DND-41 (cell line): Measurements from ENCODE around the gene RAD23B.

Experiments used
- ATAC-seq: fragments of 200-7000 bp; cut with Tn5 transposase; 3 replicates; pipeline ENCODE4 v1.9.1; 2021; ENCODE audit warnings: low read depth; ENCODE audit not compliant: insufficient read depth
- DNase-seq: peaks from one replicate; pipeline ENCODE4 v3.0.0-alpha.2; 2020
- H2AFZ ChIP-seq: 2 replicates; pipeline ENCODE4 v1.6.0; 2012; ENCODE audit warnings: low read depth, low read length
- H3K27ac ChIP-seq: 2 replicates; pipeline ENCODE4 v1.5.1; 2012; ENCODE audit warnings: low read length, inconsistent platforms
- H3K27me3 ChIP-seq: fragments of 200-600 bp; sonication (generic); 2 replicates; pipeline ENCODE4 v1.6.0; 2012; ENCODE audit warnings: low read length, mild to moderate bottlenecking, inconsistent platforms; ENCODE audit not compliant: insufficient read depth, poor library complexity
- H3K36me3 ChIP-seq: 2 replicates; pipeline ENCODE4 v1.5.1; 2012; ENCODE audit warnings: low read length, inconsistent platforms; ENCODE audit not compliant: insufficient read depth
- H3K4me1 ChIP-seq: 2 replicates; pipeline ENCODE4 v1.5.1; 2012; ENCODE audit warnings: mild to moderate bottlenecking, low read length; ENCODE audit not compliant: insufficient read depth
- H3K4me2 ChIP-seq: 2 replicates; pipeline ENCODE4 v1.6.0; 2012; ENCODE audit warnings: mild to moderate bottlenecking, moderate library complexity, low read length, inconsistent platforms; ENCODE audit not compliant: insufficient read depth
- H3K4me3 ChIP-seq, 2 experiments: fragments of 200-600 bp in 1 of 2; shearing (Covaris generic) in 1 of 2; 2 replicates each; pipeline ENCODE4 v1.5.1; 2012 to 2016; ENCODE audit warnings: inconsistent platforms in 2 of 2, low read length in 2 of 2, mild to moderate bottlenecking in 2 of 2, low read depth in 1 of 2, moderate library complexity in 1 of 2
- H3K79me2 ChIP-seq: 2 replicates; pipeline ENCODE4 v1.6.0; 2012; ENCODE audit warnings: low read length, inconsistent platforms; ENCODE audit not compliant: insufficient read depth
- H3K9ac ChIP-seq: 2 replicates; pipeline ENCODE4 v1.6.0; 2012; ENCODE audit warnings: low read depth, mild to moderate bottlenecking, inconsistent platforms, low read length, moderate library complexity
- H3K9me3 ChIP-seq: 2 replicates; pipeline ENCODE4 v1.5.1; 2012; ENCODE audit warnings: low read length, moderate library complexity, mild to moderate bottlenecking, inconsistent platforms; ENCODE audit not compliant: insufficient read depth, severe bottlenecking
- H4K20me1 ChIP-seq: 2 replicates; pipeline ENCODE4 v1.6.0; 2012; ENCODE audit warnings: low read length; ENCODE audit not compliant: insufficient read depth
- CTCF ChIP-seq: IDR thresholded peaks from 2 replicates; pipeline ENCODE4 v1.5.1; 2012; ENCODE audit warnings: borderline replicate concordance, low read length, moderate library complexity, mild to moderate bottlenecking; ENCODE audit not compliant: poor library complexity, severe bottlenecking; ENCODE audit errors: extremely low read depth
- EZH2 ChIP-seq: IDR thresholded peaks from 3 replicates; pipeline ENCODE4 v1.6.1; 2012; ENCODE audit warnings: borderline replicate concordance, low read depth, mild to moderate bottlenecking, moderate library complexity, low read length, inconsistent platforms; ENCODE audit not compliant: severe bottlenecking

RAD23B gene

GRCh38 chr9:107350443-107350842 lies 67.4 kb downstream of the RAD23B start:
- TF ChIP-seq EZH2 = no peak
- TF ChIP-seq CTCF = no peak
- H3K4me1 ChIP-seq = peaks cover 2% of the 10 kb centered on the region; the same call in 1 of the 2 replicates
- no peaks in the 10 kb centered on the region for H3K79me2 ChIP-seq
- no peak overlapping the region for H3K4me3 ChIP-seq
- no peaks in the 10 kb centered on the region for H4K20me1 ChIP-seq
- H3K27ac ChIP-seq = no peak overlapping the region
- no peak overlapping the region for H2AFZ ChIP-seq
- no peaks in the 10 kb centered on the region for H3K36me3 ChIP-seq
- no peak overlapping the region for H3K9ac ChIP-seq
- no peaks in the 10 kb centered on the region for H3K9me3 ChIP-seq
- no peak overlapping the region for H3K4me2 ChIP-seq
- ATAC-seq (no peak), DNase-seq (no peak)
- H3K27me3 ChIP-seq = no peaks in the 10 kb centered on the region

DNA sequence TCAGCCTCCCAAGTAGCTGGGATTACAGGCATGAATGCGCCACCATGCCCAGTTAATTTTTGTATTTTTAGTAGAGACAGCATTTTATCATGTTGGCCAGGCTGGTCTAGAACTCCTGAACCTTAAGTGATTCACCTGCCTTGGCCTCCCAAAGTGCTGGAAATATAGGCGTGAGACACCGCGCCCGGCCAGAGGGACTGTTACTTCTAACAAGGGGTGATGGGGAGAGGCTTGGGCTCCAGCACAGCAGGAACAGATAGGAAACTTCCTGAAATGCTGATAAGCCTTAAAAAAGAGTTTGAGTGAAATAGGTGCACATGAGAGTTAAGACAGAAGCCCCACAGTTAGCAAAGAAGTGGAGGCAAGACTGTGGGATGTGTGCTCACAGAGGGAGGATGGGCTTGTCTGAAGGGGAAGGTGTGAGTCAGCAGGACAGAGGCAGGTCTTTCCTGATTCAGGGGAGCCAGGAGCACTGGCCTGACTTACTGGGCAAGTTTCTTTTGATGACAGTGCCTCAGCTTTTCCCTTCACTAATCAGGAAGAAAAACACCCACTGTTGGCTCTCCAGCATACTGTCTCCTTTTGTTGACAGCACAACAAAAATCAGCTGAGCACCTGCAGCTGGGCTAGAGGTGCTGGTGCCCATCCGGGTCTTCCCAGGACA lies 68.4 kb downstream of the RAD23B start:
- Histone ChIP-seq H3K4me3 (no peak overlapping the region), H3K4me2 (no peak overlapping the region), H3K79me2 (no peaks in the 10 kb centered on the region), H3K27me3 (no peaks in the 10 kb centered on the region), H3K9me3 (no peaks in the 10 kb centered on the region), H2AFZ (no peak overlapping the region), H3K27ac (no peak overlapping the region), H4K20me1 (no peaks in the 10 kb centered on the region), H3K36me3 (no peaks in the 10 kb centered on the region), H3K9ac (no peak overlapping the region), H3K4me1 (no peaks in the 10 kb centered on the region)
- no peak for DNase-seq
- no peak for TF ChIP-seq EZH2
- TF ChIP-seq CTCF = no peak
- no peak for ATAC-seq

DNA sequence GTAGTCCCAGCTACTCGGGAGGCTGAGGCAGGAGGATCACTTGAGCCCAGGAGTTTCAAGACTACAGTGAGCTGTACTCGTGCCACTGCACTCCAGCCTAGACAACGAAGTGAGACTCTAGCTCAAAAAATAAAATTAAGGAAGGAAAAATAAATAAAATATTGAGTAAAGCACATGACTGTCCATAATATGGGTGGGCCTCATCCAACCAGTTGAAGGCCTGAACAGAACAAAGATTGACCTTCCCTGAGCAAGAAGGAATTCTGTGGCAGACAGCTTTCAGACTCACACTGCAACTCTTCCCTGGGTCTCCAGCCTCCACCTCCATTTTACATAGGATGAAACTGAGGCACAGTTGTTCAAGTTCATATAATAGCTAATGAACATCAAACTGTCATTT lies 72.3 kb downstream of the RAD23B start:
- Histone ChIP-seq H2AFZ (no peak overlapping the region), H3K4me3 (no peak overlapping the region), H3K27me3 (no peaks in the 10 kb centered on the region), H3K9ac (no peak overlapping the region), H3K36me3 (no peaks in the 10 kb centered on the region), H3K79me2 (no peaks in the 10 kb centered on the region), H4K20me1 (no peaks in the 10 kb centered on the region), H3K4me2 (no peak overlapping the region), H3K27ac (no peak overlapping the region), H3K4me1 (no peaks in the 10 kb centered on the region), H3K9me3 (no peaks in the 10 kb centered on the region)
- ATAC-seq (no peak), DNase-seq (no peak)
- TF ChIP-seq CTCF (no peak), EZH2 (no peak)
